Psoas muscle (tissue), 8 donors: ENCODE measurements around the gene CABLES1. TPM values are rescaled to one million over a fixed set of nuclear protein-coding genes. Genes with fewer than 3 reads are reported as not detected.
A peak's percentile ranks its signal among the peaks of the same experiment; 100 is the strongest.
"Not testable (repeated sequence)": the region's sequence is repeated elsewhere in the genome, so short reads cannot be mapped to it uniquely, and the experiment has no call there.

ENCODE experiments used
- ATAC-seq, 4 donors: fragments of 200-7000 bp; cut with Tn5 transposase; one replicate each; pipeline ENCODE4 v1.9.1; 2020; ENCODE audit warnings: moderate library complexity in 3 of 4, mild to moderate bottlenecking in 2 of 4
- DNase-seq, 2 donors: peaks; one replicate each; pipeline ENCODE4 v3.0.0-alpha.2; 2020
- H3K27ac ChIP-seq: fragments of 200-600 bp; one replicate; pipeline ENCODE4 v1.8.0; 2022
- H3K27me3 ChIP-seq, 3 donors: fragments of 200-600 bp in 1 of 3; one replicate each; pipeline versions ENCODE4 v1.6.1 to v1.8.0; 2013 to 2022; ENCODE audit warnings: low read length in 2 of 3, mild to moderate bottlenecking in 2 of 3, moderate library complexity in 1 of 3; ENCODE audit not compliant: insufficient read depth in 3 of 3
- H3K36me3 ChIP-seq, 2 donors: fragments of 200-600 bp in 1 of 2; one replicate each; pipeline versions ENCODE4 v1.6.1 to v1.8.0; 2013 to 2022; ENCODE audit warnings: low read depth in 1 of 2, mild to moderate bottlenecking in 1 of 2, moderate library complexity in 1 of 2; ENCODE audit not compliant: insufficient read depth in 1 of 2
- H3K4me1 ChIP-seq: fragments of 200-600 bp; one replicate; pipeline ENCODE4 v1.8.0; 2022
- H3K4me3 ChIP-seq: fragments of 200-600 bp; one replicate; pipeline ENCODE4 v1.8.0; 2022; ENCODE audit warnings: mild to moderate bottlenecking
- H3K9me3 ChIP-seq: fragments of 200-600 bp; one replicate; pipeline ENCODE4 v1.8.0; 2022
- WGBS, 3 donors: extraction: QIAGEN DNeasy Blood & Tissue Kit; methylation state at CpG; one replicate each; pipeline versions ENCODE4 v1.1.6 to v1.1.7; 2013; 5-methylcytosine and 5-hydroxymethylcytosine counted together
- intact Hi-C, 2 donors: fragments of 100-400 bp; cut with DNase I; formaldehyde crosslinking; loops; one replicate each; pipeline versions ENCODE4 v1.11.0 to v1.14.2; 2022
- polyA plus RNA-seq, 3 donors: library from polyadenylated mRNA; stranded (reverse); fragments of 200-250 nt; gene quantifications; one replicate each; pipeline ENCODE4 v1.2.3, GENCODE V29; 2013
- total RNA-seq, 4 donors: library from RNA; stranded (reverse); fragmentation: NEBNext Ultra II Directional in 2 of 4; extraction: Animal tissue kit (Norgen Biotek cat#: 25700) in 2 of 4; gene quantifications; one replicate each; pipeline versions ENCODE4 v1.2.1 to v1.2.4, GENCODE V29; 2021 to 2023
- TF ChIP-seq, protein P1 (sequence below): fragments of 200-600 bp; IDR thresholded peaks from one replicate; pipeline ENCODE4 v1.8.0; 2022; ENCODE audit warnings: antibody characterized with exemption
- donor health status: healthy with polysubstance abuse.
- donor health status: DM: no; HTN: no; CAD: no; lungs with moderate emphysema.
- donor health status: Bipolar disorder and iron deficiency.
- donor health status: healthy.
- donor health status: DM: yes; HTN: yes; CAD: no.
- donor health status: DM: no; HTN: no; CAD: no.
- donor health status: DM: no; HTN: no; CAD: no.
- donor health status: DM: yes; HTN: yes; CAD: no.

CABLES1 gene
- total and polyA plus RNA-seq, 7 donors: 0.42 to 1.5 (median 0.98) TPM

DNA sequence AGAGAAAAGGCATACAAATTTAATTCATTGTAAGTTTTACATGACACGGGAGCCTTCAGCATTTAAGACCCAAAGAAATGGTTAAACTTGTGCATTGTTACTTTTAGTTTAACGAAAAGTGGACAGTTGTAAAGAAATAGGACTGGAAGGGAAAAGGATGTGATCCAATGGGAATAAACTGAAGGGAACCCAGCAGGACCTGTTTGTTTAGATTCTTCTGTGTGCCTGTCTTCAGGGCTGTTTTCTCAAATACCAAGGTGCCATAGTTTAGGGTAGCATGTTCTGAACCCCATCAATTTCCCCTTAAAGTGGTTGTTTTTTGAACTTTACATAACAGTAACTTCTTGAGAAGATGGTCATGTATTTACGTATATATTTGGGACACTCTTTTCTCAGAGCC lies 30.3 kb upstream of the CABLES1 start:
- no peak overlapping the region for H3K4me3 ChIP-seq
- H3K4me1 ChIP-seq: no peaks in the 10 kb centered on the region
- TF ChIP-seq, protein P1, sequence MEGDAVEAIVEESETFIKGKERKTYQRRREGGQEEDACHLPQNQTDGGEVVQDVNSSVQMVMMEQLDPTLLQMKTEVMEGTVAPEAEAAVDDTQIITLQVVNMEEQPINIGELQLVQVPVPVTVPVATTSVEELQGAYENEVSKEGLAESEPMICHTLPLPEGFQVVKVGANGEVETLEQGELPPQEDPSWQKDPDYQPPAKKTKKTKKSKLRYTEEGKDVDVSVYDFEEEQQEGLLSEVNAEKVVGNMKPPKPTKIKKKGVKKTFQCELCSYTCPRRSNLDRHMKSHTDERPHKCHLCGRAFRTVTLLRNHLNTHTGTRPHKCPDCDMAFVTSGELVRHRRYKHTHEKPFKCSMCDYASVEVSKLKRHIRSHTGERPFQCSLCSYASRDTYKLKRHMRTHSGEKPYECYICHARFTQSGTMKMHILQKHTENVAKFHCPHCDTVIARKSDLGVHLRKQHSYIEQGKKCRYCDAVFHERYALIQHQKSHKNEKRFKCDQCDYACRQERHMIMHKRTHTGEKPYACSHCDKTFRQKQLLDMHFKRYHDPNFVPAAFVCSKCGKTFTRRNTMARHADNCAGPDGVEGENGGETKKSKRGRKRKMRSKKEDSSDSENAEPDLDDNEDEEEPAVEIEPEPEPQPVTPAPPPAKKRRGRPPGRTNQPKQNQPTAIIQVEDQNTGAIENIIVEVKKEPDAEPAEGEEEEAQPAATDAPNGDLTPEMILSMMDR: no peak
- H3K27ac ChIP-seq: no peak overlapping the region
- DNase-seq: no peak
- H3K27me3 ChIP-seq: peaks cover 0 to 2% (median 0%) of the 10 kb centered on the region in 3 donors
- intact Hi-C loops: no loop called here
- no peaks in the 10 kb centered on the region for H3K36me3 ChIP-seq
- WGBS, 3 donors: 89 to 94% (median 93%) methylated on average over 3 of the region's 3 CpGs
- no peak for ATAC-seq
- H3K9me3 ChIP-seq: no peaks in the 10 kb centered on the region

DNA sequence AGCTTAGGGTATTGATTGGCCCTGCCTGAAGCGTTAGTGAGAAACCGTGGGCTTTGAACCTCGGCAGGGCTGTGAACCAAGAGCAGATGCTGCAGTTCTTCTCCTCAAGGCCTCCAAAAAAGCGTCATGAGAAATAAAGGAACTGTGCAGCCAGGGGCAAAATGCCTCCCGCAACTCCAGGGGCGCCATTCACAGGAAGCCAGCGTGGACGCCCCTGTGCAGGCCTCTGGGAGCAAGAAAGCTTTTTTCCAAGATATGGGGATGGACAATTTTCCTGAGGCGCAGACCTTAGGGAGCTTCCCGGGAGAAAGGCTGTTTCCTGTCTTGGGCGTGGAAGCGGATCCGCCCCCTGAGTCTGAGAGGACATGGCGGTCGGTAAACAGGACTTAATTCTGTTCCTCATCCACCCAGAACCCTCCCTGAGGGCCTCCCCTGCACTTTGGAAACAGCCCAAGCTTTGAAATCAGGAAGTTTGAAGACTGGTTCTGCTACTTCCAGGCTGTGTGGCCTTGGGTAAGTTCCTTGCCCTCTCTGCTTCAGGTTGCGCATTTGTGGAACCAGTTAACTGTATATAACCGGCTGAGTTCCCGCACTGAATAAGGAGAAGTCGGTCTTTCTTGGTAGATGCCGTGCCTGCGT lies 29.6 kb upstream of the CABLES1 start:
- H3K27me3 ChIP-seq: peaks cover 0 to 2% (median 0%) of the 10 kb centered on the region in 3 donors
- no peaks in the 10 kb centered on the region for H3K4me1 ChIP-seq
- no peak for DNase-seq
- H3K27ac ChIP-seq: no peak overlapping the region
- H3K36me3 ChIP-seq: no peaks in the 10 kb centered on the region
- no peaks in the 10 kb centered on the region for H3K9me3 ChIP-seq
- TF ChIP-seq, protein P1: no peak
- intact Hi-C loops: no loop called here
- ATAC-seq: no peak
- 82 to 88% (median 83%) methylated on average over 21 of the region's 21 CpGs for WGBS, 3 donors
- H3K4me3 ChIP-seq: peak overlapping the region; percentile 25

DNA sequence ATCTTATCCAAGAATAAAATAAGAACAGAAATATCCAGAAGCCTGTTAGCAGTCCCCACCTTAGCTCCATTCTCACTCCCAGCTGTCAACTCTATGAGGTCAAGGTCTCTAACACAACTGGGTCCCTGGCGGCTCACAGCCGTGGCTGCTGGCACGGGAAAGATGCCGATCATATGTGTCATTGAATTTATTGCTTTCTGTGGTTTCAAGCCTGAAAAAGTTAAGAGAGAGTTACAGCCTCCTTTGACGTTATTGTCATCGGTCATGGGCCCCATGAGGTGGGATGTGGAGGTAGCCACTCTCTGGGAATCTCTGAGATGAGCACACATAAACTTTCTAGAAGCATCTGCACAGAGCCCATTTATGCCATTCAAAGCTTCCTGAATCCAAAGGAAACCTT lies 28.7 kb upstream of the CABLES1 start:
- Histone ChIP-seq H3K27ac (no peak overlapping the region), H3K4me1 (no peaks in the 10 kb centered on the region), H3K36me3 (no peaks in the 10 kb centered on the region), H3K4me3 (no peak overlapping the region), H3K9me3 (no peaks in the 10 kb centered on the region), H3K27me3 (peaks cover 0 to 2% (median 0%) of the 10 kb centered on the region in 3 donors)
- DNase-seq: no peak
- WGBS, 3 donors: 17 to 22% (median 22%) methylated on average over 6 of the region's 6 CpGs
- ATAC-seq: no peak
- intact Hi-C loops: no loop called here
- TF ChIP-seq, protein P1: no peak

DNA sequence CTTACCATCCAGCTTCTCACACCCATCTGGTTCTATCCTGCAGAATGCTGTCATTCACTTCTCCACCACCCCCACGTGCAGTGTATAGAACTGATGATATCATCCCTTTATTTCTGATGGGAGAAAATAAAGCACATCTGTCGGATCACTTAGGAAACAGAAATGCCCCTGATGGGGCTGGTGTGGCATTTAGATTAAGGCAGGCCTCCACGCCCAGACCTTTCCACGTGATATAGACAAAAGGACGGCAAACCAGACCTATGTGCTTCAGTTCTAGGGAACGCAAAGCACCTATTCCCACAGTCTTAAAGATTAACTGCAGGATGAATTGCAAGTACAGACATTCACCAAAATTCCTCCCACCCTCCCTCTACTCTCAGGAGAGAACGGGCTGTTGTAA lies 27.6 kb upstream of the CABLES1 start:
- TF ChIP-seq, protein P1: no peak
- Histone ChIP-seq H3K9me3 (no peaks in the 10 kb centered on the region), H3K27ac (no peak overlapping the region), H3K36me3 (no peaks in the 10 kb centered on the region), H3K4me3 (no peak overlapping the region), H3K27me3 (peaks cover 0 to 2% (median 0%) of the 10 kb centered on the region in 3 donors), H3K4me1 (no peaks in the 10 kb centered on the region)
- no peak for DNase-seq
- WGBS, 3 donors: 64 to 71% (median 67%) methylated on average over 7 of the region's 7 CpGs
- intact Hi-C loops: no loop called here
- no peak for ATAC-seq

DNA sequence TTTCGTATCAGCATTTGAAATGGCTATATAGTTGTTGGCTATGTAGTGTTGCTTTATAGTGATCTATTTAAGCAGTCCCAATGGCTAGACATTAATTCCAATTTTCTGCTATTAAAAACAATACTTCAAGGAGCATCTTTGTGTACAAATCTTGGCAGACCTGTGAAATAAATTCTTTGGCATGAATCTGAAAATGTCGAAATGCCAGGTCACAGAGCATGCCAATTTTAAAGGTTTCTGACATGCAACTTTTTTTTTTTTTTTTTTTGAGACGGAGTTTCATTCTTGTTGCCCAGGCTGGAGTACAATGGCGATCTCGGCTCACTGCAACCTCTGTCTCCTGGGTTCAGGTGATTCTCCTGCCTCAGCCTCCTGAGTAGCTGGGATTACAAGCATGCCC lies 26.8 kb upstream of the CABLES1 start:
- no peaks in the 10 kb centered on the region for H3K36me3 ChIP-seq
- TF ChIP-seq, protein P1: no peak
- no peaks in the 10 kb centered on the region for H3K9me3 ChIP-seq
- WGBS, 3 donors: 51 to 64% (median 56%) methylated on average over 5 of the region's 5 CpGs
- no peak overlapping the region for H3K27ac ChIP-seq
- H3K4me3 ChIP-seq: no peak overlapping the region
- H3K4me1 ChIP-seq: no peaks in the 10 kb centered on the region
- ATAC-seq (no peak), DNase-seq (no peak)
- intact Hi-C loops: no loop called here
- peaks cover 0 to 2% (median 0%) of the 10 kb centered on the region in 3 donors for H3K27me3 ChIP-seq

DNA sequence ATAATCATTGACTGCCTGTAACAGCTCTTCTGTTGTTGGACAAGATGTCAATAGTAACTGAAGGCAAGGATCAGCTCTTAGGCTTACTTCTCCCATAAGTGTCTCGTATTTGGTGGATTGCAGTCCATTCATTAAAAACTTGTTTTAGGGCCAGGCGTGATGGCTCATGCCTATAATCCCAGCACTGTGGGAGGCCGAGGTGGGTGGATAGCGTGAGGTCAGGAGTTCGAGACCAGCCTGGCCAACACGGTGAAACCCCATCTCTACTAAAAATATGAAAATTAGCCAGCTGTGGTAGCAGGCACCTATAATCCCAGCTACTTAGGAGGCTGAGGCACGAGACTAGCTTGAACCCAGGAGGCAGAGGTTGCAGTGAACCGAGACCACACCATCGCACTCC lies 26.1 kb upstream of the CABLES1 start:
- DNase-seq, H3K27ac ChIP-seq, H3K9me3 ChIP-seq, H3K36me3 ChIP-seq, ATAC-seq, H3K4me3 ChIP-seq, H3K27me3 ChIP-seq, H3K4me1 ChIP-seq, intact Hi-C loops: not testable (repeated sequence)
- 92 to 93% (median 92%) methylated on average over 9 of the region's 9 CpGs for WGBS, 3 donors
